Retina (tissue), 1 donor: ENCODE results near the gene SHROOM3.

Experiments
- DNase-seq: peaks from one replicate; pipeline ENCODE4 v3.0.0-alpha.2; 2016

Gene SHROOM3

GRCh38 chr4:76571274-76571673 lies 136.2 kb downstream of the SHROOM3 start:
- no peak for DNase-seq

- no peak for DNase-seq
Observed at GRCh38 chr4:76572224-76572623, 137.2 kb downstream of the SHROOM3 start.

DNA sequence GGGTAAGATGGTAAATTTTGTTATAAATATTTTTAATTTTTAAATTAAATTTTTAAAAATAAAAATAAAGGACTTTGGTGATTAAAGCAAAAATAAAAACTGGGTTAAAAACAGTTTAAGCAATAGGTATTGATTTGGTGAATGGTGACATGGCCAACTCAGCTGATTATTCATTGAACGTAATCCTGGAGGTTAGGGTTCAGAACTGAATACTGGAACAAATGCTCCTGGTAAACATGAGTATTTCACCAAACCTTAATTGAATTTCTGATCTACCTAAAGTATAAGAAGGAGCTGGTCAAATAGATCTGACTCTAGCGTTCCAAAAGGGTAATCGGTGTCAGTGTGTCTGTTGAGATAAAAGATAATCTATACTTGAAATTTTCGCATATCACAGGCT lies 141.8 kb downstream of the SHROOM3 start:
- no peak for DNase-seq

GRCh38 chr4:76578002-76578560 lies 143.1 kb downstream of the SHROOM3 start:
- DNase-seq = no peak

DNA sequence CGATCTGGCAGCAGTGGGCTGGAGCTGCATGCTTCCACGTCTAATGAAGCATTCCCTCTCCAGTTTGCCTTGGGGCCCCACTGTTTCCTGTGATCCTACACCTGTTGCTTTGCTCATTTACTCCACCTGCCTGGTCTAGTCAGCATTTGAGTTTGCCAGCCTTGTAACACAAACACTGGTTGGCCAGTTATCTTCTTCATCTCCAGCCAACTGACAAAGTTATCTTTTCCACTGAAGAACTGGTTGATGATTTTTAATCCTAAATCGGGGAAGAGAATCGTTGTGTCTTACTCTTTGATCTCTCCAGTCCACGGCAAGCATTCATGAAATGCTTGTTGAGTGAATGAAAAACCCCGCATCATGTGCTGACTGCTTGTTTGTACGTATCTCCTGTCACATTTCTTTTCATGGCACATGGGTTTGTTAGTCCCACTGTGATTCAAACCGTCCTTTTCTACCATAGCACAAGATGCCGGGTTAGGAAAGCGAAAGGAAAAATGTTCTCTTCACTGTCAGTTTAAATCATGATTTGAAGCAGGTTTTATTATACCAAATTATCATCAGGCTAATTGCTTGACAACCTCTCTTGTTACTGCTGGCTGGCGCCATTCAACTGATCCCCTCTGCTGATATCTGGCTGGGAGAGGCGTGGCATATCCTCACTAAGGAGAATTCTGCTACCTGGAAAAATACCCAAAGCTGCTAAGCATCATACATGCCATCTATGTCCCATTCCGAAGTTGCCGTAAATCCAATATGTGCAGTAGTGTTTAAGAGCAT lies 144.8 kb downstream of the SHROOM3 start:
- peak; percentile 33 for DNase-seq

DNA sequence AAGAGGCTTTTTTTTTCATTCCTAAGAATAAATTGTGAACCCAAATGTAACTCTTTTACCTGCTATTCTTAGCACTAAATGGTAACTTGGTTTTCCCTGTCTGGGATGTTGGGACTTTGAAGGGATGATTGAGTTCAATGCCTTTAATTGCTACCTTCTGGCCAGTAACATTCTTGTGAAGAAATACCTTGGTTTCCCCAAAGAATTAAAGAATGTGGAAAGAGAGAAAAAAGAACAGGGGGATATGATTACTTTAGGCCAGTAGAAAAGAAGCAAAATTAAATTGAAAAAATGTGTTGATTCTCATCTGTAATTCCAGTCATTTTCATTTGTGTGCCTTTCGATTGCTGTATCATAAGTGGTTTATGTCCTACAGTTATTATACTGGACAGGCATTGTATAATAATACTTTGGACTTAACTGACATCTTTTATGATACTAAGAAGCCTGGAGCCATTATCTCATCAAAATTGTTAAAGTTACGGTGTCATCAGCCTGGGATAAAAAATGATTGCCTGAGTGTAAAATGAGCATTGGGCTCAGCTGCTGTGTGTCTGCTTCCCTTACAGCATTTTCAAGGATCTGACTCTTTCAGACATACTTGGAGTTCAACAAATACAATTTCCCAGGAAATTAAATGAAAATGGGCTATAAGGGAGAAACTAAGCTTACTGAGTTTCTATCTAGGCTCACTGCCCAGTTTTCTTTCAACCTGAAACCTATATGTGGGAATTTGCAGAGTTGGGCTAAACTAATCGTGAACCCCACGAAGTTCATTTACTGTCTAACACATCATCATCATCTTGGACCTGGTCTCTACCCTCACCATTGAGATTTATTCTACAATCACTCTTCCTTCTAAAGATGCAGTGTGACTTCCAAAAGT lies 146.3 kb downstream of the SHROOM3 start:
- no peak for DNase-seq

DNA sequence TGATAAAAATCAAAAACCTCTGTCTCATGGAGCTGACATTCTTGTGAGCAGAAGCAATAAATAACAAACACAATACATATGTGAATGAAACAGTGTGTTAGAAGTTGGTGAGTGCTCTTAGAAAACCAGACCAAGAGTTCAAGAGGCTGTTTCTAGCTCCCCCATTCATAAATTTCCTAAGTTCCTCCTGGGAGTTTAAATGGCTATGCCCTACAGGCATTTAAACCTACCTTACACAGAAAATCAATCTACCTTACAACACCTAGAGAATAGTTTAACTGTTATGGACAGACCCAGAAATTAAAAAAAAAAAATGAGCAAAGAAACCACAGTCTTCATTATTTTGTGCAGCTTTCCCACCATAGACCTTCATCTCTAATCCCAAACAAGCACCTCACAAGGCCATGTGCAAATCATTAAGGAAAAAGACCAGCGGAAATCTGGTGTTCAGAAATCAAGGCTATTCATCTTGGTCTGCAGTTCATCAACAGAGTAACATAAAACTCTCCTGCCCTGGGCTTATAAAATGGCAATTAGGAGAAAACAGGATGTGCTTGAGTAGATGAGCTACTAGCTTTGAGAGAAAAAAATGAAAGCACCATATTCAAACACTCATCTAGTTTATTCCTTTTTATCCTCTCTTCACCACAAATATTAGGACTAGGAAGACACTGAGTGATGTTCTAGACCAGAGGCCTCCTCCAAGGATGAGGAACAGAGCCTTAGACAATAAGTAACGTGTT lies 147.2 kb downstream of the SHROOM3 start:
- DNase-seq = no peak

DNA sequence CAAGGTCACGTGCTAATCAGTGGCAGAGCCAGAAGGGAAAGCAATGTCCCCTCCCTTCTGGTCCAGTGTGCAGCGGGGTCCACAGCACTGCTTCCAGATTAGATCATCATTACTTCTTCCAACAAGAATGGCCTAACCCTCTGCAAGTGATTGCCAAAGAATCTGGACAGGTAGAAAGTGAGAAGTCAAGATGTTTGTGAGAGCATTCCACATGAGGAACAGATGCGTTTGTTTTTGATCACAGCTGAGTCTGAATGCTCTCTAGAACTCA lies 147.7 kb downstream of the SHROOM3 start:
- no peak for DNase-seq

DNA sequence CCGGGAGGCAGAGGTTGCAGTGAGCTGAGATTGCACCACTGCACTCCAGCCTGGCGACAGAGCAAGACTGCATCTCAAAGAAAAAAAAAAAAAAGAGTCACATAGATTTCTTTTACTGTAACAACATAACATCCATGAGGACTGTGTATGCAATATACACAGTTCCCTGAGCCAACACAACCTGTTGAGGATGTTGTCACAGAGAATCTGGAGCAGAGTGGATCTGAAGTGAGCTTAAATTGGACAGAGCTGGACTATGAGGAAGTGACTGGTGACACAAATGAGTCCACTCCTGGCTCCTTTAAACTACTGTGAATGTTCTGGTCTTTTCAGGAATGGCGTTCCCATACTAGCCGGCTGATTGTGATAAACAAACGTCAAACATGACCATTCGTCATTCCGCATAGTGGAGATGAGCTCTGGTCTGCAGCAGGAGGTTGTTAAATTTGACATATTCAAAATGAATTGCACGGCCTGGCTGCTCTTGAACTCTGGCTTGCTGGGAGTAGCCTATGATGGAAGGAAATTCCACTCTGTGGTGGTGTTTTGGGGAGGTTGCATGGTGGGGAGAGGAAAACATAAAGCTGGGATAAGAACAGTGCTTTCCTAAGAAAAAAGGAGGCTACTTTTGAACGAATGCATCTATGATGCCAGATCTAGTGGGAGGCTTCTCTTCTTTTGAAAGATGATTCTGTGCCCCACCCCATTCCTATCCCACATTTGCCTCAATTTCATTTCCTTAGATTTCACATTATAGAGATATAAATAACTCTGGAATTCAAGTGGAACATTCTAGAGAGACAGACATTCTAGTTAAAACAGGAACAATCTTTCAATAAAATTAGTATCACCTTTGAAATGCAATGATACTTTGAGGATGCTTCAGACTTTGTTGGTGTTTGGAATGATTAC lies 149.5 kb downstream of the SHROOM3 start:
- no peak for DNase-seq

DNA sequence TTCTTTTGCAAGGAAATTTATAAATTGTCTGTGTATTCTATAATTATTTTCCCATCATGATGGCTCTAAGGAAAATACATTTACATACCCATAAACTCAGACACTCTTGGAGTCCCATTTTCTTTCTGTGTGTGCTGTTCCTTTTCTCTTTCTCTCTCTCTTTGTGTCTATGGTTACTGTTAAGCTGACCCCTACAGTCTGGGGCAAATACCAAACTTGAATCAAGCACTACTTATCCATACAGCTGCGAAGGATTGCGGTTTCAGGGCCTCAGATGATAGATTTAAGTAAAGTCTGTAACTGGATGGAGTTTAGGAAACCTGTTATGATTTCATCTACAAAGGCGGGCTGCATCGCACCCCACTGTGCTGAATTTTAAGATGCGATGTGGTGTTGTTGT lies 150.2 kb downstream of the SHROOM3 start:
- no peak for DNase-seq

DNA sequence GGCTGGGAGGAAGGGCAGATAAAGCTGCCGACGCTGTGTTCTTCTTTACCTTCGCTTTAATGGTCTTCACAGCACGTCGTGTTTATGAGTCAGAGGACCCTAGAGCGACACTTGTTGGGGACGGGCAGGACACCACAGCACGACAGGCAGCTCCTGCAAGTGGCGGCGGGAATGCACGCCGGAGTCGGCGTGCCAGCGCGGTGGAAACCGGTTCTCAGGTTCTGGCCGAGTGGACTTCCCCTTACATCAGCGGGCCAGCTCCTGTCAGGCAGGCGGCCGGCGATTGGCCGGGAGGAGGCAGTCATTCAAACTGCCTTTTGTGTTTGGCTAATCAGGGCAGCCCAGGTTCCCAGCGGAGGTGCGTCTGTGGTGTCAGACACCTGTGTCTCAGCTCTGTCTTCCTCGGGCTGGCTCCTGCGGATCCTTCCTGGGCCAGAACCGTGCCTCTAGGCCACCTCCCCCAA lies 150.9 kb downstream of the SHROOM3 start:
- peak; percentile 86 for DNase-seq

GRCh38 chr4:76588274-76588673 lies 153.2 kb downstream of the SHROOM3 start:
- no peak for DNase-seq

DNA sequence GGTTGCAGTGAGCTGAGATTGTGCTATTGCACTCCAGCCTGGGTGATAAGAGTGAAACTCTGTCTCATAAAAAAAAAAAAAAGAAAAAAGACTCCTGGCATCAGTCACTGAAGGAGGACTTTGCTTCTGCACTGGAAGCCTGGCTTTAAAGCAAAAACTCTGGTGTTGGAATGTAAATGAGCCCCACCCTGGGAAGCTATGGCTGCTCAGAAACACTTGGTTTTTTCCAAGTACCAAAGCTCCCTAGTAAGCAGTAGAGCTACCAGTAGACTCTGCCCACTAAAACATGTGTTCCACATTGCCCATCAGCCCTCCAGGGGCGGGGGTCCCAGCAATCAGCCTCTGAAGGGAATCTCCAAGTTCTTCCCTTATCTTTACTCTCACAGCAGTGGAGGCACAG lies 154.4 kb downstream of the SHROOM3 start:
- DNase-seq = no peak

GRCh38 chr4:76589872-76590797 lies 155.1 kb downstream of the SHROOM3 start:
- peak; percentile 62 for DNase-seq

DNA sequence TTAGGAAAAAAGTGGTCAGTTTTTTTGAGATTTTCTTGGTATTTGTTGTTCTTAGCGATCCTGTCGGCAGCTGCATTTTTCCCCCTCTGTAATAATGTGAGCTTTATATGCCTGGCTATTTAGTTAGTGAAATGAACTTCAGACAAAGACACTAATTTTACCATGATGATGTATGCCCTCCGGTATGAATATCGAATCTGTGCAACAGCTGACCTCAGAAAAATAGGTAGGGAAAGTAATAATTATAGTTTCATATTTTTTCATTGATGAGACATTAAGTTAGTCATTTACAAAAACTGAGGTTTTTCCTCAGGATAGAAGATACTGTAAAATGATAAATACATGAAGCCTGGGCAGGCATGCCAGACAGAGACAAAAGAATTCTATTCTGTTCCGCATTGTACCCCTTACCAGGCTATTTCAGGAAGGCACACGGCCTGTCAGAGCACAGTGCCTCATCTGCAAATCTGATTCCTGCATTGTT lies 155.8 kb downstream of the SHROOM3 start:
- DNase-seq = no peak

- DNase-seq = no peak
Observed at GRCh38 chr4:76591992-76592391, 157.0 kb downstream of the SHROOM3 start.

GRCh38 chr4:76592460-76592859 lies 157.4 kb downstream of the SHROOM3 start:
- DNase-seq = no peak

GRCh38 chr4:76594173-76594572 lies 159.1 kb downstream of the SHROOM3 start:
- DNase-seq = no peak

GRCh38 chr4:76595435-76595834 lies 160.4 kb downstream of the SHROOM3 start:
- DNase-seq = no peak

GRCh38 chr4:76596713-76597112 lies 161.7 kb downstream of the SHROOM3 start:
- no peak for DNase-seq
